Frontal cortex (tissue), 4 donors: ENCODE results near the gene OR2T12. TPM values are rescaled to one million over a fixed set of nuclear protein-coding genes. Genes with fewer than 3 reads are reported as not detected.
"Not testable (repeated sequence)": the region's sequence is repeated elsewhere in the genome, so short reads cannot be mapped to it uniquely, and the experiment has no call there.

ENCODE experiments used
- DNase-seq, 2 donors: peaks; one replicate each; pipeline ENCODE4 v3.0.0; 2012; ENCODE audit warnings: low spot score in 2 of 2
- FAIRE-seq: peaks from 2 replicates; lab custom pipeline; 2012; peaks lifted over from hg19 to GRCh38; lab: Jason Lieb, UNC
- total RNA-seq: library from RNA; depleted of rRNA; stranded (reverse); fragments of >200 nt; gene quantifications from one replicate; pipeline ENCODE4 v1.2.3, GENCODE V29; 2014
- donor health status: control.
- donor health status: control.
- donor health status: control.

The OR2T12 gene
- total RNA-seq = not detected

- FAIRE-seq (no peak), DNase-seq (no peak)
These were observed at the start of gene OR2T12 for GRCh38 chr1:248303324-248303723. TSS of gene OR2T12 (minus strand) at chr1:248303424. CDS start at chr1:248295578, 7,846 bp downstream.

GRCh38 chr1:248348475-248348874, 45.3 kb upstream of the OR2T12 start, which contains the start of gene OR14C36:
TSS of gene OR14C36 (plus strand) at chr1:248348775. CDS start at chr1:248348775, 0 bp downstream.
- DNase-seq (no peak), FAIRE-seq (no peak)

GRCh38 chr1:248343451-248343850, 40.2 kb upstream of the OR2T12 start:
- DNase-seq = no peak
- FAIRE-seq = no peak

GRCh38 chr1:248324468-248324867, 21.2 kb upstream of the OR2T12 start, which contains the start of gene OR2M7:
TSS of gene OR2M7 (minus strand) at chr1:248324568. CDS start at chr1:248324568, 0 bp downstream.
- no peak for FAIRE-seq
- no peak for DNase-seq

GRCh38 chr1:248316796-248317195, 13.6 kb upstream of the OR2T12 start:
- FAIRE-seq (no peak), DNase-seq (no peak)

- not testable (repeated sequence) for FAIRE-seq, DNase-seq
These were observed 3.5 kb upstream of the OR2T12 start for GRCh38 chr1:248306740-248307139.

- no peak for FAIRE-seq
- no peak for DNase-seq
These were observed 2.9 kb upstream of the OR2T12 start for GRCh38 chr1:248306103-248306502.

- DNase-seq, FAIRE-seq: not testable (repeated sequence)
These were observed 2.4 kb upstream of the OR2T12 start for GRCh38 chr1:248305672-248306071.

- FAIRE-seq (no peak), DNase-seq (no peak)
These were observed 14.8 kb downstream of the OR2T12 start for GRCh38 chr1:248288391-248288790.

- no peak for FAIRE-seq
- no peak for DNase-seq
These were observed 25.3 kb downstream of the OR2T12 start, which contains the start of gene OR2T33 for GRCh38 chr1:248277876-248278275. TSS of gene OR2T33 (minus strand) at chr1:248277976. CDS start at chr1:248273814, 4,162 bp downstream.

GRCh38 chr1:248273225-248273624, 30.0 kb downstream of the OR2T12 start:
- DNase-seq, FAIRE-seq: not testable (repeated sequence)

- FAIRE-seq = no peak
- no peak for DNase-seq
These were observed 35.0 kb downstream of the OR2T12 start for GRCh38 chr1:248268178-248268577.

GRCh38 chr1:248259309-248259708, 43.9 kb downstream of the OR2T12 start:
- not testable (repeated sequence) for FAIRE-seq, DNase-seq

GRCh38 chr1:248243204-248243603, 60.0 kb downstream of the OR2T12 start:
- FAIRE-seq (no peak), DNase-seq (peak; percentile 3 to 7)

Other genes with a start within 250 kb of the OR2T12 start
- 1.6 TPM for gene OR2L13, start 208.2 kb downstream of the OR2T12 start, total RNA-seq
- gene OR2M5, start 158.3 kb downstream of the OR2T12 start, total RNA-seq = not detected
- not detected for gene OR2M2, start 128.6 kb downstream of the OR2T12 start, total RNA-seq
- gene OR2M3, start 106.2 kb downstream of the OR2T12 start, total RNA-seq = under 0.01 TPM
- gene OR2M4, start 72.0 kb downstream of the OR2T12 start, total RNA-seq = under 0.01 TPM
- not detected for gene OR2T33, start 25.4 kb downstream of the OR2T12 start, total RNA-seq
- not detected for gene OR2M7, start 21.1 kb upstream of the OR2T12 start, total RNA-seq
- not detected for gene OR14C36, start 45.4 kb upstream of the OR2T12 start, total RNA-seq
- gene OR2T4, start 58.2 kb upstream of the OR2T12 start, total RNA-seq = not detected
- gene OR2T6, start 72.3 kb upstream of the OR2T12 start, total RNA-seq = not detected
- not detected for gene OR2T1, start 99.6 kb upstream of the OR2T12 start, total RNA-seq
- gene OR2T2, start 142.2 kb upstream of the OR2T12 start, total RNA-seq = not detected
- not detected for gene OR2T3, start 169.9 kb upstream of the OR2T12 start, total RNA-seq
- gene OR2T5, start 185.2 kb upstream of the OR2T12 start, total RNA-seq = not detected
- gene OR2G6, start 204.6 kb upstream of the OR2T12 start, total RNA-seq = not detected